HG02840 (cell line): ENCODE data around the gene GFPT2.

Source experiments
- ATAC-seq: cut with Tn5 transposase; IDR thresholded peaks from one replicate; pipeline ENCODE4 v1.9.1; 2021; ENCODE audit warnings: mild to moderate bottlenecking, moderate library complexity, moderate number of reproducible peaks; ENCODE audit not compliant: unreplicated experiment, low FRiP score

The GFPT2 gene

DNA sequence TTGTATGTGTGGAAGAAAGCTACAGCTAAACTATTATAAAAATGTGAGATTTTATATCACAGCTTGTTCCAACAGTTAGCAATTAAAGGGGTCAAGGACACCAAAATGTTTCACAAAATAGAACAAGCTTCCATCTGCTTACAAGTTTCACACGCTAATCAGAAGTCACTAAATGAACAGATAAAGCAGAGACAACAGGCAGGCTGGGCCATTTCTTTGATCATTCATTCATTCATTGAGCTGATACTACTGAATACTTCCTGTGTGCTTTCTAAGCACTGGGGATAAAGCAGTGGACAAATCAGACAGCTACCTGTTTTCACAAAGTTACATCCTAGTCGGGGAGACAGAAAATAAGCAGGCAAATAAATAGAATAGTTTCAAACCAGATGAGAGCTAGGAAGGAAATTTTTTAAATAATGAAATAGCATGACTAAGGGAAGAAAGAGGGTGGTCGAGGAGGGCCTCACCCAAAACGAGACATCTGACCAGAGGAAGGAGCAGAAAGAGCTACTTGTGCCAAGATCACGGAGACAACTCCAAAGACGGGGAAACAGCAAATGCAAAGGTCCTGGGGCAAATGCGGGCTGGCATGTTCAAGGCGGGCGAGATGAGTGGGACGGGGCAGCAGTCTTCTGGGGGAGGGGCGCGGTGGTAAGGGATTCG lies 62.4 kb downstream of the GFPT2 start:
- ATAC-seq, result no peak

- ATAC-seq, result no peak
Measured at GRCh38 chr5:180289966-180290365, 63.2 kb downstream of the GFPT2 start.

GRCh38 chr5:180289433-180289832 lies 63.7 kb downstream of the GFPT2 start:
- ATAC-seq, result no peak

- ATAC-seq, result no peak
Measured at GRCh38 chr5:180287868-180288267, 65.3 kb downstream of the GFPT2 start.

GRCh38 chr5:180287404-180287803 lies 65.7 kb downstream of the GFPT2 start:
- ATAC-seq, result no peak

DNA sequence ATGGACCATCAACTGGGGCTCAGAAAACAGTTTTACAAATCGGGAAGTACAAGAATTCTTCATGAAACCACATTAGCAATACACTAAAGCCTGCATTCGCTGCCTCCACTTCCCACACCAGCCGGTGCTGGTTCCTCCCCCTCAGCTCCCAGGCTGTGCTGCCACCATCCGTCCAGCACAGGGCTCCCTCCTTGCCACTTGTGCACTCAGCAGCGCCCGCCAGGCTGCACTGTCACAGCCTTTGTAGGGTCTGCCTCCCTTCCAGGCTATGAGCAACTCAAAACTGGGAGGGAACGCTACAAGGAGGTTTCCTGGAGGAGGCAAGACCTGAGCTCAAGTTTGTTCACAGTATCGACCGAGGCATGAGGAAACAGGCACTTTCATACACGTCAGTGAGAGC lies 69.0 kb downstream of the GFPT2 start:
- no peak for ATAC-seq

GRCh38 chr5:180283026-180283615 lies 70.0 kb downstream of the GFPT2 start:
- no peak for ATAC-seq

GRCh38 chr5:180282281-180282680 lies 70.9 kb downstream of the GFPT2 start:
- no peak for ATAC-seq

DNA sequence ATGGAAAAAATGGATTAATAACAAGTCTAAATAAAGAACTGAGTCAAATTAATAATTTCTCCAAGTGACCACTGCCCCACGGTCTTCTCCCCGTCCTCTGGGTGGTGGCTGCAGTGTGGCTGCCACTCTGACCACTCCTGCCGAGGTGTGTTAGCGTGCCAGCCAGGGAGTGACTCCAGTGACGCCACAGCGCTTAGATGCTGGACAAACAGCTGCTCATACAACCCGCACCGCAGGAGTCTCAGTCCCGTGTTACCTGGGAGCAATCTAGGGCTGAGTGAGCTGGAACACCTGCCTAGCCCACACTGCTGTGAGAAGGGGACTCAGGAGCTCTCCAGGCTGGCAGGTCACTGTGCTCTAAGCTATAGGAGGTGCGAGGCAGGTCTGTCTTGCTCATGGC lies 71.4 kb downstream of the GFPT2 start:
- ATAC-seq, result no peak

DNA sequence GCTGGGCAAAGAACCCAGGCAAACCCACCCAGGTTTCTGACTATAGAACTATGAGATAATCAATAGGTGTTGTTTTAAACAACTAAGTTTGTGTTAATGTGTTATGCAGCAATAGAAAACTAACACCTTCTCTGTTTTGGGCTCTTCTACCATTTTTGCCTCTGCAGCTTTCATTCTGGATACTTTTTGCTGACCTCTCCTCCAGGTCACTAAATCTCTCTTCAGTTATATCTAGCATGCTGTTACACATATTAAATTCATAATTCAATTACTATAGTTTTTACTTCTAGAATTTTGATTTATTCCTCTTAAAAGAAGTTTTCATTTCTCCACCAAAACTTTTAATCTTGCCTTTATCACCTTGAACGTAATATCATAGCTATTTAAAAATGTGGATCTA lies 78.4 kb downstream of the GFPT2 start:
- ATAC-seq, result no peak

- no peak for ATAC-seq
Measured at GRCh38 chr5:180271221-180271620, 81.9 kb downstream of the GFPT2 start.

- no peak for ATAC-seq
Measured at GRCh38 chr5:180259260-180259611, 93.9 kb downstream of the GFPT2 start.

DNA sequence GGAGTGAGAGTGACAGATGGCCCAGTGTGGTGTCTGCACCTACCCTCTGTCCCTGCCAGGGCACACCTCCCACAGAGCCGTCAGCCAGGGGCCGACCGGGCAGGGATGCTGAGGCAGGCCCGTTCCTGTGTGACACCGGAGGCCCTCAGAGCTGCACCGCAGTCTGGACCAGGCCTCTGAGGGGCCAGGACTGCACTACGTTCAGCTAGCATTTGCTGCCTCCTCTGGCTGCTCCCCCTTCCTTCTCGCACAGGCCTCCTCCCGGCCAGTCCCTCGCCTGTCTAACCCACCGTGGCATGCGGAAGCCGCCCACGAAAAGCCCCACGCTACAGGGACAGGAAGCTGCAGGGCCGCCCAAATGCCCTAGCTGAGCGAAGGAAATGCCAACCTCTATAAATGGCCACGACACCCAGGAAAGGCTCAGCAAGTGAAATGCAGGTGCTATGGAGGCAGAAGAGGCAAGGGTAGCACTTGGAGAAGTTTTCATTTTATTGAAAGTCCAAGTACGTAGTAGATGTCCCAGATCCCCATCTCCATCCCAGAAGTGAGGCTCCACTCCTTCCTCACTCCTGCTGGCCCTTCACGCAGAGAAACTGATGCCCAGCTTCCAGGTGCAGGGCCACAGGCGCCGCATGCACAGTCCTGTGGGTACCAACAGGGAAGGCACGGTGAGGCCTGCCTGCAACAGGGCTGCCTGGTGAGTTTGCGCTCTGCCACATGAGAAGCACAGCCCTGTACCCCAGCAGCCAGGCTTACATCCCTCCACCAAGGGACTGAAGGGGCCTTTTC lies 99.9 kb downstream of the GFPT2 start:
- no peak for ATAC-seq

- ATAC-seq, result no peak
Measured at GRCh38 chr5:180251887-180252286, 101.2 kb downstream of the GFPT2 start.

- ATAC-seq, result no peak
Measured at GRCh38 chr5:180251141-180251540, 102.0 kb downstream of the GFPT2 start.
